ENCODE data around the gene KCNIP3. TPM values are rescaled to one million over a fixed set of nuclear protein-coding genes. Genes with fewer than 3 reads are reported as not detected.
A peak's percentile ranks its signal among the peaks of the same experiment; 100 is the strongest.

KCNIP3 gene
- total RNA-seq, 1 donor from 2014 or later = 4.9 TPM

DNA sequence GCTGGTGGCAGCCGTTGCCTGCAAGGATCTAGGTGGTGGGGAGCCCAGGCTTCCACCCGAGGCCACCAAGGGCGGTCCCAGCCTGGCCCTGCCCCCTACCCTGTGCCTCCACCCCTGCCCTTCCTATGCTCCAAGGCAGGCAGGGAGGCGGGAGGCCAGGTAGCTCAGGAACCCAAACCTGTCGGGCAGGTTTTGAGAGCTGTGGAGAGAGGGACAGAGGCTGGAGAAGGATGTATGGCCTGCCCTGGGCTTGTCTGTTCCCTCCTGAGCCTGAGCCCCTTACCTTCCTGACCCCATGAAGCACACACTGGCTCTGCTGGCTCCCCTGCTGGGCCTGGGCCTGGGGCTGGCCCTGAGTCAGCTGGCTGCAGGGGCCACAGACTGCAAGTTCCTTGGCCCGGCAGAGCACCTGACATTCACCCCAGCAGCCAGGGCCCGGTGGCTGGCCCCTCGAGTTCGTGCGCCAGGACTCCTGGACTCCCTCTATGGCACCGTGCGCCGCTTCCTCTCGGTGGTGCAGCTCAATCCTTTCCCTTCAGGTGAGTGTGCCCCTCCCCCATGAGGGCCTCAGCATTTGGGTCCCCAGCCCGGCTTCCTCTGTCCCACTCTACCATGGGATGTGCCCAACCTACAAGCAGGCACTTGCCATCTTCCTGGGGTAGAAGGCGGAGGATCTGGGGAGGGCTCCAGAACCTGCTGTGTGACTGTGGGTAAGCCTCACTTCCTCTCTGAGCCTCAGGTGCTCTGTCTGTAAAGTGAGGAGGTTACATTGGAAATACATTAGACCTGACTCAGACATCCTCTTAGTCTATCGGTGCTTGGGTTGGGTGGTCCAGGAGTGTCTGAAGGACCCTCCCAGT is 22.6 kb upstream of the KCNIP3 start, which contains the start of gene PROM2:
TSS of gene PROM2 (plus strand) at position 159 of the 860 bp plus-strand sequence. CDS start at position 296, 137 bp downstream.
- no peak for DNase-seq (ENCODE audit: low read depth)

DNA sequence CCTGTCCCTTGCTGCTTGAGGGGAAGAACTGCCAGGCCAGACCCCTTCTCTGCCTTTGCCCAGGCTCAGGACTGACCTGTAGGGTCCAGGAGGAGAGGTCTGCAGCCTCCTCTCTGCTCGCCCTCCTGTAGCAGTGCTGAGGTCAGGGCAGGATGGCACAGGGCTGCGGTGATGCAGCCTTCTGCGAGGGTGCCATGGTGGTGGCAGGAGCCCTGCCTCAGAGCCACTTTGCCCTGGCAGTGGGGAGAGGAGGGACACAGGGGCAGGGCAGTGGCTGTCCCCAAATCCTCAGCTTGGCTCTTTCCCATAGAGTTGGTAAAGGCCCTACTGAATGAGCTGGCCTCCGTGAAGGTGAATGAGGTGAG is 22.0 kb upstream of the KCNIP3 start:
- DNase-seq (ENCODE audit: low read depth) = no peak

DNA sequence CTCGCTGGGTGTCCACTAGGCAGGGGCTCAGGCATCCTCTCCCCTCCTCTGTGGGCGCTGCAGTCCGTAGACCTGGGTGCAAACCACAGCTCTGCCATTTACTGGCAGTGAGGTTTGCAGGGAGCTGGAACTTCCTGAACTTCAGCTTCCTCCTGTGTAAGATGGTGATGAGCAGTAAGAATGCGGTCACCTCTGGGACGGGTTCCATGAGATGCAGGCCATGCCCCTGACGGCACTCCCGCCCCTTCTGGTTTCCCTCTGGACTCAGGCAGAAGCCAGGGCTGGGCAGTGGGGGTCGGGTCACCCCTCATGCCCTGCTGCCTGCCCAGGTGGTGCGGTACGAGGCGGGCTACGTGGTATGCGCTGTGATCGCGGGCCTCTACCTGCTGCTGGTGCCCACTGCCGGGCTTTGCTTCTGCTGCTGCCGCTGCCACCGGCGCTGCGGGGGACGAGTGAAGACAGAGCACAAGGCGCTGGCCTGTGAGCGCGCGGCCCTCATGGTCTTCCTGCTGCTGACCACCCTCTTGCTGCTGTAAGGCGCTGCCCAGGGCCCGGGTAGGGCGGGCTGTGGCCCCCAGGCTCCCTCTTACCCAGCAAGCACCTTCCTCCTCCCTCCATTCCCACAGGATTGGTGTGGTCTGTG is 21.4 kb upstream of the KCNIP3 start:
- no peak for DNase-seq (ENCODE audit: low read depth)

DNA sequence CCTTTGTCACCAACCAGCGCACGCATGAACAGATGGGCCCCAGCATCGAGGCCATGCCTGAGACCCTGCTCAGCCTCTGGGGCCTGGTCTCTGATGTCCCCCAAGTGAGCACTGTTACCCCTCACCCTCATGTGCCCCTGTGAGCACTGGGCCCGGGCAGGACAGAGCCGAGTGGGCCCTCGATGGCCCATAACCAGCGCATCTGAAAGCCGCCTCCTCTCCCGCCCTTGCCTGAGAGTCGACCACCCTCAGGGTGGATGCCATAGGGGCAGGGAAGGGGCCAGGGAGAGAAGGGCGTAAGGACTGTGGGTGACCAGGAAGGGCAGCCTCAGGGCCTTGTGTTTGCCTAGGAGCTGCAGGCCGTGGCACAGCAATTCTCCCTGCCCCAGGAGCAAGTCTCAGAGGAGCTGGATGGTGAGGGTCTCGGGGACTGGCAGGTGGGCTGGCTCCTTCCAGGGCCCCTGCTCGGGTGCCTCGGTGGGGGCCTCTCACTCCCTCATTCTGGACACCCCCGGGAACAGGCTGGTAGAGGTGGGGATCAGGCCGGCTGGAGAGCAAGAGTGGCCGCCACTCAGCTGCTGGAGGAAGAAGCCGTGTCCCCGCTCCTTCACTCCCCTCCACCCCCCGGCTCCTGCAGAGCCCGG is 20.8 kb upstream of the KCNIP3 start:
- no peak for DNase-seq (ENCODE audit: low read depth)

DNA sequence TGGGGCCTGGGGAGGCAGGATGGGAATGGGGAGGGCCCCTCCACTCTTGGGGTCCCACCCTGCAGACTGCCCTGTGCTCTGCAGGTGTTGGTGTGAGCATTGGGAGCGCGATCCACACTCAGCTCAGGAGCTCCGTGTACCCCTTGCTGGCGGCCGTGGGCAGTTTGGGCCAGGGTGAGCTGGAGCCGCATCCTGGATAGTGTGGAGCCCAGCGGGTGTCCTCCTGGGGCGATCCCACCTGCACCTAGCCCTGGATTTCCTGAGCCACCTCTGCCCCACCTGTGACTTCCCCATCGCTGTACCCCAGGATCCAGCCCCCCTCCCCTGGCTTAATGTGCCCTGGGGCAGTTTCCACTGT is 20.3 kb upstream of the KCNIP3 start:
- DNase-seq (ENCODE audit: low read depth) = no peak

DNA sequence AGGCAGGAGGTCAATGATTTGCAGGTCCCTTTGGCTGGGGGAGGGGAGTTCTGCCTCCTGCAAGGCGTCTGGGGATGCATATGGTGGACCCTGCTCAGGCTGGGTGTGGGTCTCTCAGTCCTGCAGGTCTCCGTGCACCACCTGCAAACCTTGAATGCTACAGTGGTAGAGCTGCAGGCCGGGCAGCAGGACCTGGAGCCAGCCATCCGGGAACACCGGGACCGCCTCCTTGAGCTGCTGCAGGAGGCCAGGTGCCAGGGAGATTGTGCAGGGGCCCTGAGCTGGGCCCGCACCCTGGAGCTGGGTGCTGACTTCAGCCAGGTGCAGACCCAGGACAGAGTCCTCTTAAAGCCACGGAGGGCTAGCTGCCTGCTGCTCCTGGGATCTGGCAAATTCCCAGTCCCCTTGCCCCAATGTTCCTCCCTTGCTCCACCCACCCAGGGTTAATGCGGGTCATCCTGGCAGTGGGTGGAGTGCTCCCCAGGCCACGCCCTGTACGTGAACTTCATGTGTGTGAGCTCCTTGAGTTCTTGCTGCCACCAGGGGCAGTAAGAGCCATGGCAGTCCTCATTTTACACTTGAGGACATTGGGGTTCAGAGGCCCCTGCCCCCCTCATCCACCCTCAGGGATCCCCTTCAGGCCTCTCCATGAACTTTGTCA is 19.8 kb upstream of the KCNIP3 start:
- DNase-seq (ENCODE audit: low read depth) = no peak

DNA sequence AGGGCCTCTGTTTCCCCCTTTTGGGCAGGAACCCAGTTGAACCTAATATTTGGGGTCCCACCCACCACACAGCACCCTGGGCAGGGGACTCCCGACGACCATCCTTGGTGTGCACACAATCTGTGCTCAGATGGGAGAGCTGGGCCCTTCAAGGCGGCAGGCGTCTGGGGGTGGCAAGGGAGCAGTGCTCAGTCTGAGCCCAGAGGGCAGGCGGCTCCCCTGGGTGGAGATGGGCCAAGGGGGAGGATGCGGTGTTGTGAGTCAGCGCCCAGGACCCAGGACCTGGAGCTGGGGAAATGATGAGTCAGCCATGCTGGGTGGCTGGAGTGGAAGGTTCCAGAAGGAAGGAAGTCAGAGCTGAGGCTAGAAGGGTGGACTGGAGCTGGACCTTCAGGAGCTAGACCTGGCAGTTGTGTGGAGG is 19.1 kb upstream of the KCNIP3 start:
- DNase-seq (ENCODE audit: low read depth) = peak; percentile 37

DNA sequence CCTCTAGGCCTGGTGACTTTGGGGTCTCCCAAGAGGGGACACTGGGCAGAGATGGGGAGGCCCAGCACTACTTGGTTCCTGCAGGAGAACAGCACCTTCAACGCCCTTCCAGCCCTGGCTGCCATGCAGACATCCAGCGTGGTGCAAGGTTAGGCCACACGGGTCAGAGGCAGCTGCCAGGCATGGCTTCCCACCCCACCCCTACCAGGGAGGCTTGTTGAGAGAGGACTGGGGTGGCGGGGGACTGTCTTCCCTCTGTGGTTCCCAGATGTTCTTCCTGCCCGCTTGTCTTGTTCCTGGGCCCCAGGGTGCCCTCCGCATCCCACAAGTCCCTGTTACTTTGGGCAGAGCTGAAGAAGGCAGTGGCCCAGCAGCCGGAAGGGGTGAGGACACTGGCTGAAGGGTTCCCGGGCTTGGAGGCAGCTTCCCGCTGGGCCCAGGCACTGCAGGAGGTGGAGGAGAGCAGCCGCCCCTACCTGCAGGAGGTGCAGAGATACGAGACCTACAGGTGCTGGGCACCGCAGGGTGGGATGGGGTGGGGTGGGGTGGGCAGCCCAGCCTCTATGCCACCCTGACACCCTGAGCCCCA is 18.4 kb upstream of the KCNIP3 start:
- no peak for DNase-seq (ENCODE audit: low read depth)

DNA sequence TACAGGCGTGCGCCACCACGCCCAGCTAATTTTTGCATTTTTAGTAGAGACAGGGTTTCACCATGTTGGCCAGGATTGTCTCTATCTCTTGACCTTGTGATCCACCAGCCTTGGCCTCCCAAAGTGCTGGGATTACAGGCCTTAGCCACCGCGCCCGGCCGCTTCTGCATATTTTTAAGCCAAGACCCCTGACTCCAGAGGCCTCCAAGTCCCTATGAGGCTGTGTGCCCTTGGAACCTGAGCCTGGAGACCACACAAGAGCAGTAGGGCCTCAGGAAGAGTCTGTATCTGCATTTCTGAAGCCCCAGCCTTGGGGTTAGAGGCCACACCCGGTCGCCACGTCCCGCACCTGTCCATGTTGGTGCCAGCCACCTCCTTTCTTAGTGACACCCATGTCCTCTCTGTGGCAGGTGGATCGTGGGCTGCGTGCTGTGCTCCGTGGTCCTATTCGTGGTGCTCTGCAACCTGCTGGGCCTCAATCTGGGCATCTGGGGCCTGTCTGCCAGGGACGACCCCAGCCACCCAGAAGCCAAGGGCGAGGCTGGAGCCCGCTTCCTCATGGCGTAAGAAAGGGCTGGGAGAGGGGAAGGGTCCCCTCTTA is 17.6 kb upstream of the KCNIP3 start:
- DNase-seq (ENCODE audit: low read depth) = peak; percentile 51

DNA sequence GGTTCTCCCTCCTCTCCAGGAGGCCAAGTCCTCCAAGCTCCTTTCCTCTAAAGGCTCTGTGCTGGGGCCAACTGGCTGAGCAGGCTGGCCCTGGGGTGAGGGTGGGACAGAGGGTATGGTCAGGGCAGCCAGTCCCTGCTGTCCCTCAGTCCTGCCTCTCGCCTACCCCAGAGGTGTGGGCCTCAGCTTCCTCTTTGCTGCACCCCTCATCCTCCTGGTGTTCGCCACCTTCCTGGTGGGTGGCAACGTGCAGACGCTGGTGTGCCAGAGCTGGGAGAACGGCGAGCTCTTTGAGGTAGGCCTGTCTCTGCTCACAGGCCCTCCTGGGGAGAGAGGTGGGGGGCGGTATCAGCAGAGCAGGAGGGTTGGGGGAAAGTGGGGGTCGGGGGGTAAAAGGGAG is 16.1 kb upstream of the KCNIP3 start:
- DNase-seq (ENCODE audit: low read depth) = no peak

DNA sequence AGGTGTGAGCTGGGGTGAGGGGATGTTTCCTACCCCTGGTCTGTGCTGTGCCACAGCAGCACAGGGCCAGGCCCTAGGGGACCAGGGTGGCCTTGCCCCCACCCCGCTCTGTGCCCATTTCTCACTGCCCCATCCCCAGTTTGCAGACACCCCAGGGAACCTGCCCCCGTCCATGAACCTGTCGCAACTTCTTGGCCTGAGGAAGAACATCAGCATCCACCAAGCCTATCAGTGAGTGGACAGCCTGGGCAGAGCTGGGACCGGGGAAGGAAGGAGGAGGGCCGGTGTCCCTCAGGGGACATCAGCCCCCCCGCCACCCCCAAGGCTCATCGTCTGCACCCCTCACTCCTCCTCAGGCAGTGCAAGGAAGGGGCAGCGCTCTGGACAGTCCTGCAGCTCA is 15.4 kb upstream of the KCNIP3 start:
- no peak for DNase-seq (ENCODE audit: low read depth)

DNA sequence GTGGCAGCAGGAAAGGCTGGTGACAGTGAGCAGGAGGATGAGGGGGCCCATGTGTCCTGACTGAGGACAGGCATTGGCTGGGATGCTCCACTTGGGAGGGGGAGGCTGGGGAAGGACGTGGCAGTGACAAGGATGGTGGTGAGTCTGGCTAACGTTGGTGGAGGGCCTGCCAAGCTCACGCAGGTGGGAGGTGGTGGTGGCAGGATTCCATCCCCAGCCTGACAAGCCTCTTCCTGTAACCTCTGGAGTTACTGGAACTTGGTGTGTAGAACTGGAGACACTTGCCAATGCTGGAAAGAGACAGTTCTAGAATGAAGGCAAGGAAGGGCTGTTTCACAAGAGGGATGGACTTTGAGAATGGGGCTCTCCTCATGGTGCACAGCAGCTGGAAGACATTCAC is 14.7 kb upstream of the KCNIP3 start:
- DNase-seq (ENCODE audit: low read depth) = no peak

DNA sequence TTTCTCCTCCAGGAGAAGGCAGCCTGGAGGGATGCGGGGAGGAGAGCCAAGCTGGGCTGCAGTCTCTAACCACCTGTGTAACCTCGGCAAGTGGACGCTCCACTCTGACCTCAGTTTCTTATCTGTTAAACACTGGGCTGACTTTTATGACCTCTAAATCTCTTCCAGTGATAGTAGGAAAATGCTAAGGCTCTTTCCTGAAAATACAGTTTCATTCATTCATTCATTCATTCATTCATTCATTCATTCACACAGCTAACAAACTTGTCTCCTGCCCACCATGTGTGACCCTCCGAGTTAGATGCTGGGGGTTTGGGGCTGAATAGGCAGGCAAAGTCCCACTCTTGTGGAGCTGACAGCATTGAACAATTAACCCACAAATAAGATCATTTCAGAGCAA is 13.6 kb upstream of the KCNIP3 start:
- DNase-seq (ENCODE audit: low read depth) = no peak

DNA sequence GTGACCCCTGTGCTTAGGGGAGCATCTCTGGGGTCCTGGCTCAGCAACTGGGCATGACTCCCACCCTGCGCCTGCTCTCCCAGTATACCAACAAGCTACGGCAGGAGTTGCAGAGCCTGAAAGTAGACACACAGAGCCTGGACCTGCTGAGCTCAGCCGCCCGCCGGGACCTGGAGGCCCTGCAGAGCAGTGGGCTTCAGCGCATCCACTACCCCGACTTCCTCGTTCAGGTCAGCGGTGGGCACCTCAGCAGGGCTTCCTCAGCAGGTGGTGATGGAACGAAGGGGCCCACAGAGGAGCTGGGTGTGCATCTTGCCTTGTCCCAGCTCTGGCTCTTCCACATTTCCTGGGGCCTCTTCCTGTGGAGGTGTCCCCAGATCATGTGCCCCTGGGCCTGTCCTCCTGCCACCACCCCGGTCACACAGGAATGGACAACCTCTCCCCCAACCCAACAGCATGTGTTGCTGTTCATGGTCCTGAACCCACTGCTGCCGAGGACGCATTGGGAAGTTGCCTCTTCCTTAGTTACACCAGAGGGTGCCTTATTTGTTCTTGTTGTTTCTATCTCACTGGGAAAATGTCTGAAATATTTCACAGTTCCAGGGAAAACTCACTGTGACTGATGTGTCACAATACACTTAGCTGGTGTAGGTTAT is 12.1 kb upstream of the KCNIP3 start:
- DNase-seq (ENCODE audit: low read depth) = no peak

DNA sequence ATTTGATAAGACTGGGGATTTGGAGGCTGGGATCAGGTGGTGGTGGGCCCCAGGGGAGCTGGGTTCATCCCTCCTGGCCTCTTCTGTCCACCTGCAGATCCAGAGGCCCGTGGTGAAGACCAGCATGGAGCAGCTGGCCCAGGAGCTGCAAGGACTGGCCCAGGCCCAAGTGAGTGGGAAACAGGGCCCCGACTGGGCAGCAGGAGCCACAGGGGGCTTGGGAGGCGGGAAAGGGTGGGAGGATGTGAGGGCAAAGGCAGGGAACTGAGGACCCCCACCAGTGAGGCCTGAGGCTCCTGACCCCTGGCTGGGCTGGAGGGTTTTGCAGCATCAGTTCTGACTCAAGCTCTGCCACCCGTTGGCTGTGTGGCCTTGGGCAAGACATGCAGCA is 11.6 kb upstream of the KCNIP3 start:
- DNase-seq (ENCODE audit: low read depth) = no peak

DNA sequence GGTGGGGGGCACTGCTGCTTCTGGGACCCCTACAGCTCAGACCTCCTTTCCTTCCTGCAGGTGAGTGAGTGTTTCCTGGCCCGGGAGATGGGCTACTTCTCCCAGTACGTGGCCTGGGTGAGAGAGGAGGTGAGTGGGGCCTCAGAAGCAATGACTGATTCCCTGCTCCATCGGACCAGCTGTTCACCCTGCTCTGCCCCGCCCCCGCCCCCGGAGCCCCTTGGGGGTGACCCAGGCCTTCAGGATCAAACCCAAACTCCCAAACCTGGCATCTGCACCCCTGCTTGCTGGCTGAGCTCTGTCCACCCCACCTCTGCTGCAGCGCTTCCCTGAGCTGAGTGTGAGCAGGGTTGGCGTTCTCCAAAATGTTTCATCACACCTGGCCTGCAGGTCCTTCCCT is 9.8 kb upstream of the KCNIP3 start:
- no peak for DNase-seq (ENCODE audit: low read depth)

DNA sequence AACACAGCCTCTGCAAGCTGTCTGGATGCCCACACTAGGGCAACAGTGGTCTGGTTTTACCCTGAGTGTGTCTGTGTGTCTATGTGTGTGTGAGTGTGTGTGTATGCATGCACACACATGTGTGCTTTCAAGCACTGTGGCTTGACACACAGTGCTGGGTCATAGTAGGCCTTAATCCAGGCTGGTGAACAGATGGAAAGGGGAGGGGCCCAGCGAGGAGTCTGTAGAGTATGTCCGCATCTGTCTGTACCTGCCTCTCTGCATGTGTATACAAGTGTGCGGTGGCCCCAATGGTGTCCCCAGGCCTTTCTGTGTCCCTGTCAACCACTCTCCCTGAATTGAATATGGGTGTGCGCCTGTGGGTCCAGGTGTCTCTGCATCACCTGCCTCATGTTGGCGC is 9.3 kb upstream of the KCNIP3 start:
- DNase-seq (ENCODE audit: low read depth) = no peak

DNA sequence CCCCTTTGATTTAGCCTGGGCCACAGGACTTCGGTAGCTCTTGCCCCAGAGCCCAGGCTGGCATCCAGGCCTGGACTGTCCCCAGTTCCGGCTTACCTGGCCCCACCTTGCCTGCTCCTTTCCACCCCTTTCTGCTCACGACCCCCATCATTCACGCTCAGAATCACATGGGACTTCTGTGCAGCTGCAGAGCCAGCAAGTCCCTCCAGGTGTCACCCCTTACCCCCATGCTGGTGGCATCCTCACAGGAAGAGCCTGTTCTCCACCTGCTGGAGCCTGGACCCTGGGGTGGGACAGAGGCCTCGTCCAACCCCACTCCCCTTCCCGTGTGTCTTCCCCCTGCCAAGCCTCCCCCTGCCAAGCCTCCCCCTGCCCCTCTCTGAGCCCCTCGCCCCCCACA is 7.9 kb upstream of the KCNIP3 start:
- no peak for DNase-seq (ENCODE audit: low read depth)

DNA sequence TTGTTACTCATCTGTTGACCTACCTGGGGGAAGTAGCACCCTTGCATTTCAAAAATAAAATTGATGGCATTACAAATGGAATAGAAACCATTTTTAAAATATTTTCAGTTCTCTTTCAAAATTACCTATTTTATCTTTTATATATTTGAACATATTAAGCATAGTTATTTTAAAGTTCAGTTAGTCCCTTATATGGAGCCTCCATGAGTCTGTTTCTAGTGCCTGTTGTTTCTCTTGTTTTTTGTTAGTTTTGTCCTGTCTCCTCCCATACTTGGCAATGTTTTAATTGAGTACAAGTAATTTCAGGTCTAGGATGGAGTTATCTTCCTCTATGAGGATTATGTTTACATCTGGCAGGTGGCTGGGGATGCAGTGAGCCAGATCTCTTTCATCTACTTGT is 5.9 kb upstream of the KCNIP3 start:
- DNase-seq (ENCODE audit: low read depth) = no peak

DNA sequence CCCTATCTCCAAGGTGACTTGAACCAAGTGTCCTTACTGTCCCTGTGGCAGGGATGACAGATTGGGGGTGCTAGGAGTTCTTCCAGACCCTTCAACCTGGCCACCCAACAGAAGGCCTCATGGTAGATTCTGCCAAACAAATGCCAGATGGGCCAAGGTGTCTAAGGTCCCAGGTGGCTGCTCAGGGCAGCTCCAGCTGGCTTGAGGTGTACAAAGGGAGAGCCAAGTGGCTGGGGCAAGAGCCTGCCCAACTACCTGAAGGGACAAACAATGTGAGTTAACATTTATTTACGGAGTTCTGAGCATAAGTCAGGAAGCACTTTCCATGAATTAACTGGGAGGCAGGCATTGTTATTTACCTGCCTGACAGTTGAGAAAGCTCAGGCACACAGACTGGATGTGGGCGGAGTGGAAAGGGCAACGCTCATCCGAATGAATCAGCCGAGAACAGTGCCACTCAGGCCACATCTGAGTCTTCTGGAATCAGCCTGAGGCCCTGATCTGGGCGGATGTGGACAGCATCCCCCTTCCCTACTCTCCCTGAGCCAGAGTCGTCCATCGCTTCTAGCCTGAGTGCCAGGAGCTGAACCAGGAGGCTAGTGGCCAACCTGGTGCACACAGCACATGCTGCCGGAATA is 4.4 kb upstream of the KCNIP3 start:
- no peak for DNase-seq (ENCODE audit: low read depth)
